Breast epithelium (tissue), 4 donors: ENCODE data around the gene CBR1. TPM values are rescaled to one million over a fixed set of nuclear protein-coding genes. Genes with fewer than 3 reads are reported as not detected.
A peak's percentile ranks its signal among the peaks of the same experiment; 100 is the strongest.

Experiments
- DNase-seq, 2 donors: peaks; one replicate each; pipeline ENCODE4 v3.0.0-alpha.2; 2019; ENCODE audit warnings: low spot score in 2 of 2
- H3K27ac ChIP-seq, 2 donors: fragments of 200-600 bp; sonication (generic) in 1 of 2; one replicate each; pipeline ENCODE4 v1.5.1; 2016 to 2019; ENCODE audit warnings: mild to moderate bottlenecking in 1 of 2
- H3K27me3 ChIP-seq, 2 donors: fragments of 200-600 bp; sonication (generic) in 1 of 2; one replicate each; pipeline versions ENCODE4 v1.5.1 to v1.6.0; 2017 to 2019; ENCODE audit warnings: control low read depth in 1 of 2, mild to moderate bottlenecking in 1 of 2
- H3K36me3 ChIP-seq: fragments of 200-600 bp; one replicate; pipeline ENCODE4 v1.5.1; 2019
- H3K4me1 ChIP-seq, 2 donors: fragments of 200-600 bp; sonication (generic); one replicate each; pipeline ENCODE4 v1.5.1; 2016 to 2019; ENCODE audit warnings: control low read depth in 1 of 2
- H3K4me3 ChIP-seq, 3 donors: fragments of 200-600 bp; sonication (generic); 1 replicate in 2 of 3; 2 replicates in 1 of 3; pipeline ENCODE4 v1.5.1; 2016 to 2019; ENCODE audit warnings: mild to moderate bottlenecking in 3 of 3, moderate library complexity in 2 of 3
- H3K9me3 ChIP-seq, 2 donors: fragments of 200-600 bp; sonication (generic) in 1 of 2; one replicate each; pipeline ENCODE4 v1.5.1; 2016 to 2019; ENCODE audit warnings: control low read depth in 1 of 2
- CTCF ChIP-seq, 3 donors: fragments of 450-650 bp; IDR thresholded peaks; one replicate each; pipeline ENCODE4 v1.5.1; 2016 to 2017; ENCODE audit warnings: antibody characterized with exemption in 3 of 3, mild to moderate bottlenecking in 3 of 3, moderate library complexity in 3 of 3
- POLR2A ChIP-seq: fragments of 450-650 bp; IDR thresholded peaks from one replicate; pipeline ENCODE4 v1.6.1; 2016; ENCODE audit warnings: antibody characterized with exemption, mild to moderate bottlenecking, moderate library complexity
- POLR2AphosphoS5 ChIP-seq, 3 donors: sonication (generic); formaldehyde crosslinking; IDR thresholded peaks; one replicate each; pipeline ENCODE4 v1.6.1; 2017; ENCODE audit warnings: antibody characterized with exemption in 3 of 3
- intact Hi-C: fragments of 100-400 bp; cut with DNase I; formaldehyde crosslinking; loops from one replicate; pipeline ENCODE4 v1.15.1; 2023; ENCODE audit warnings: low total_unique reads
- total RNA-seq, 3 donors: library from RNA; depleted of rRNA; stranded (reverse); fragments of >200 nt; gene quantifications; one replicate each; pipeline ENCODE4 v1.1.0, GENCODE V29; 2016

Gene CBR1
- total RNA-seq, 3 donors from 2014 or later: 79.5 to 104 (median 85.5) TPM

DNA sequence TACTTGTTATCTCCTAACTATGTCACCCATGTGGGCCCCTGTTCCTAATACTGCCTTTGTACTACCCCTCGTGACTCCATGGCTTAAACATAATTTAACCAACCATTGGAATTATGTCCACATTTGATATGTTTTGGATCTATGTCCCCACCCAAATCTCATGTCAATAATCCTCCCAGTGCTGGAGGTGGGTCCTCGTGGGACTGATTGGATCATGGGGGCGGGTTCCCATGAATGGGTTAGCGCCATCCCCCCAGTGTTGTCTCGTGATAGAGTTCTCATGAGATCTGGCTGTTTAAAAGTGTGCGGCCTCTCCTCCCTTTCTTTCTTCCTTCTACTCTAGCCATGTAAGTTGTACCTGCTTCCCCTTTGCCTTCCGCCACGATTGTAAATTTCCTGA, 9.8 kb downstream of the CBR1 start:
- Histone ChIP-seq H3K4me1 (no peaks in the 10 kb centered on the region), H3K27me3 (no peaks in the 10 kb centered on the region), H3K27ac (peak overlapping the region; percentile 48 to 67), H3K4me3 (no peak overlapping the region), H3K36me3 (no peaks in the 10 kb centered on the region), H3K9me3 (no peaks in the 10 kb centered on the region)
- no peak for DNase-seq
- intact Hi-C loops: no loop called here
- no peak for TF ChIP-seq POLR2A
- no peak for TF ChIP-seq POLR2AphosphoS5 (IDR thresholded peaks at IDR 0.05)
- no peak for TF ChIP-seq CTCF (IDR thresholded peaks at IDR 0.05)

GRCh38 chr21:36080386-36080785, 10.6 kb downstream of the CBR1 start:
- H3K27me3 ChIP-seq: no peaks in the 10 kb centered on the region
- H3K4me3 ChIP-seq: no peak overlapping the region
- peak overlapping the region in 1 of 2 donors; percentile 67 for H3K27ac ChIP-seq
- no peaks in the 10 kb centered on the region for H3K36me3 ChIP-seq
- H3K4me1 ChIP-seq: no peaks in the 10 kb centered on the region
- no peak for TF ChIP-seq CTCF (IDR thresholded peaks at IDR 0.05)
- TF ChIP-seq POLR2AphosphoS5 (IDR thresholded peaks at IDR 0.05): no peak
- no peak for TF ChIP-seq POLR2A
- no peaks in the 10 kb centered on the region for H3K9me3 ChIP-seq
- intact Hi-C loops: no loop called here
- peak in 1 of 2 donors; percentile 37 for DNase-seq

DNA sequence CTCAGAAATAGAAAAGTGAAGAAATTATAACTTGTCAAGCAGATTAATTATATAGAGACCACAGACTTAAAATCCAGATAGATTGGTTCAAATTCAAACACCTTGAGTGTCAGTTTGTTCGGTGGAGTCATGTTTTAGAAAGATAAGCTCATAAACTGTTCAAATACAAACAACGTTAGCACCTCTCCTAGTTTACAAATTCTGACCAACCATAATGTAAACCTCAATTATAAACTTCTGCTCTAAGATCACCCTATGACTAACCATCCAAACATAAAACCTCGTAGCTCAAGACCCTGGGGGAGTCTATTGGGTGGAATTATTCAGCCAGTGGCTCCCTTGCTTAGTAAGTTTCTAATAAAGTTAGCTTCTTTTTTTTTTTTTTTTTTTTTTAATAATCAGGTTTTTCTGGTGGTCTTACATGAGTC, 12.4 kb downstream of the CBR1 start:
- DNase-seq: no peak

GRCh38 chr21:36087362-36088138, 17.7 kb downstream of the CBR1 start:
- no peaks in the 10 kb centered on the region for H3K36me3 ChIP-seq
- TF ChIP-seq CTCF (IDR thresholded peaks at IDR 0.05): no peak
- TF ChIP-seq POLR2A: no peak
- no peak for TF ChIP-seq POLR2AphosphoS5 (IDR thresholded peaks at IDR 0.05)
- intact Hi-C loops: no loop called here

More for the DNA sequence above, 12.4 kb downstream of the CBR1 start:
- H3K27me3 ChIP-seq: no peaks in the 10 kb centered on the region
- intact Hi-C loops: no loop called here
- no peak overlapping the region for H3K27ac ChIP-seq
- H3K4me1 ChIP-seq: no peaks in the 10 kb centered on the region
- no peak overlapping the region for H3K4me3 ChIP-seq
- no peaks in the 10 kb centered on the region for H3K9me3 ChIP-seq
- H3K36me3 ChIP-seq: no peaks in the 10 kb centered on the region
- no peak for TF ChIP-seq POLR2AphosphoS5 (IDR thresholded peaks at IDR 0.05)

GRCh38 chr21:36089946-36090345, 20.1 kb downstream of the CBR1 start:
- intact Hi-C loops: no loop called here
- Histone ChIP-seq H3K27me3 (no peaks in the 10 kb centered on the region), H3K4me3 (no peak overlapping the region)

More at GRCh38 chr21:36087362-36088138, 17.7 kb downstream of the CBR1 start:
- Histone ChIP-seq H3K27ac (peak overlapping the region; percentile 6 to 35), H3K4me3 (no peak overlapping the region), H3K4me1 (no peaks in the 10 kb centered on the region), H3K27me3 (no peaks in the 10 kb centered on the region), H3K9me3 (no peaks in the 10 kb centered on the region)
- no peak for DNase-seq

More at GRCh38 chr21:36089946-36090345, 20.1 kb downstream of the CBR1 start:
- Histone ChIP-seq H3K4me1 (no peaks in the 10 kb centered on the region), H3K27ac (no peak overlapping the region), H3K36me3 (no peaks in the 10 kb centered on the region), H3K9me3 (no peaks in the 10 kb centered on the region)
- TF ChIP-seq POLR2AphosphoS5 (IDR thresholded peaks at IDR 0.05) (no peak), POLR2A (no peak), CTCF (IDR thresholded peaks at IDR 0.05) (no peak)
- DNase-seq: peak in 1 of 2 donors; percentile 39
